Tibial nerve (tissue), 4 donors: ENCODE measurements around the gene CCDC85B. TPM values are rescaled to one million over a fixed set of nuclear protein-coding genes. Genes with fewer than 3 reads are reported as not detected.

Source experiments
- DNase-seq, 2 donors: peaks; one replicate each; pipeline ENCODE4 v3.0.0-alpha.2; 2019; ENCODE audit warnings: low spot score in 2 of 2
- H3K27ac ChIP-seq, 4 donors: fragments of 200-600 bp; sonication (generic) in 3 of 4; one replicate each; pipeline ENCODE4 v1.5.1; 2017 to 2019; ENCODE audit warnings: mild to moderate bottlenecking in 1 of 4
- H3K27me3 ChIP-seq, 2 donors: fragments of 200-600 bp; sonication (generic) in 1 of 2; one replicate each; pipeline versions ENCODE4 v1.5.1 to v1.6.0; 2017 to 2019
- H3K36me3 ChIP-seq, 3 donors: fragments of 200-600 bp; sonication (generic); one replicate each; pipeline ENCODE4 v1.5.1; 2018 to 2019
- H3K4me1 ChIP-seq, 4 donors: fragments of 200-600 bp; sonication (generic) in 3 of 4; one replicate each; pipeline ENCODE4 v1.5.1; 2017 to 2019
- H3K4me3 ChIP-seq, 4 donors: fragments of 200-600 bp; sonication (generic) in 3 of 4; one replicate each; pipeline ENCODE4 v1.5.1; 2017 to 2019; ENCODE audit warnings: mild to moderate bottlenecking in 1 of 4, moderate library complexity in 1 of 4
- H3K9me3 ChIP-seq, 4 donors: fragments of 200-600 bp; sonication (generic) in 3 of 4; one replicate each; pipeline ENCODE4 v1.5.1; 2017 to 2019
- EP300 ChIP-seq, 2 donors: sonication (generic); formaldehyde crosslinking; IDR thresholded peaks; one replicate each; pipeline ENCODE4 v1.6.1; 2017; ENCODE audit warnings: antibody characterized with exemption in 2 of 2, mild to moderate bottlenecking in 1 of 2
- POLR2A ChIP-seq, 2 donors: fragments of 450-650 bp; IDR thresholded peaks; one replicate each; pipeline ENCODE4 v1.6.1; 2017; ENCODE audit warnings: antibody characterized with exemption in 2 of 2, mild to moderate bottlenecking in 2 of 2, moderate library complexity in 2 of 2
- WGBS, 2 donors: methylation state at CpG; one replicate each; pipeline ENCODE4 v1.1.5; 2018; 5-methylcytosine and 5-hydroxymethylcytosine counted together
- total RNA-seq, 4 donors: library from RNA; depleted of rRNA; stranded (reverse); fragments of >200 nt; gene quantifications; one replicate each; pipeline ENCODE4 v1.1.0, GENCODE V29; 2016
- TF ChIP-seq, protein P1 (sequence below), 5 experiments: fragments of 200-600 bp in 3 of 5; fragments of 450-650 bp in 2 of 5; sonication (generic) in 3 of 5; IDR thresholded peaks; one replicate each; pipeline ENCODE4 v1.5.1; 2016 to 2019; ENCODE audit warnings: antibody characterized with exemption in 5 of 5, mild to moderate bottlenecking in 3 of 5, moderate library complexity in 2 of 5

CCDC85B gene
- total RNA-seq, 4 donors from 2014 or later = 73.0 to 108 (median 89.4) TPM

DNA sequence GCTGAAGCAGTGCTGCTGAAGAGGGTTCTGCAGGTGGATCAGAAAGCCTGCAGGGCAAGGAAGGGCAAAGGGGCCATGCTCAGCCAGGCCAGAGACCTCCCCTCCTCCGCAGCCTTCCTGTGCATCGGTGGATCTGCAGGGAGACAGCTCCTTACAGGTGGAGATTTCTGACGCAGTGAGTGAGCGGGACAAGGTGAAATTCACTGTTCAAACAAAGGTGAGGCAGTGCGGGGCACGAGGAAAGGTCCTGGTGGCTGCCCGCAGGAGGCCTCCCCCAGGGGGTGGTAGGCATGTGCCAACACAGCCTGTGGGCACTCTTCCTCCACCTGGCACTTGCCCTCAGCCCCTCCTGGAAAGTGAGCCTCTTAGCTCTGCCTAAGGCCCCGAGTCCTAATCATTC lies 41.1 kb upstream of the CCDC85B start:
- Histone ChIP-seq H3K4me3 (no peak overlapping the region), H3K27me3 (no peaks in the 10 kb centered on the region), H3K9me3 (peaks cover 0 to 9% (median 0%) of the 10 kb centered on the region in 4 donors), H3K4me1 (peaks cover 0 to 6% (median 0%) of the 10 kb centered on the region in 4 donors), H3K36me3 (peaks cover 2 to 45% (median 16%) of the 10 kb centered on the region in 3 donors), H3K27ac (no peak overlapping the region)
- WGBS, 2 donors = 70 to 74% methylated on average over 8 of the region's 8 CpGs
- TF ChIP-seq, protein P1, sequence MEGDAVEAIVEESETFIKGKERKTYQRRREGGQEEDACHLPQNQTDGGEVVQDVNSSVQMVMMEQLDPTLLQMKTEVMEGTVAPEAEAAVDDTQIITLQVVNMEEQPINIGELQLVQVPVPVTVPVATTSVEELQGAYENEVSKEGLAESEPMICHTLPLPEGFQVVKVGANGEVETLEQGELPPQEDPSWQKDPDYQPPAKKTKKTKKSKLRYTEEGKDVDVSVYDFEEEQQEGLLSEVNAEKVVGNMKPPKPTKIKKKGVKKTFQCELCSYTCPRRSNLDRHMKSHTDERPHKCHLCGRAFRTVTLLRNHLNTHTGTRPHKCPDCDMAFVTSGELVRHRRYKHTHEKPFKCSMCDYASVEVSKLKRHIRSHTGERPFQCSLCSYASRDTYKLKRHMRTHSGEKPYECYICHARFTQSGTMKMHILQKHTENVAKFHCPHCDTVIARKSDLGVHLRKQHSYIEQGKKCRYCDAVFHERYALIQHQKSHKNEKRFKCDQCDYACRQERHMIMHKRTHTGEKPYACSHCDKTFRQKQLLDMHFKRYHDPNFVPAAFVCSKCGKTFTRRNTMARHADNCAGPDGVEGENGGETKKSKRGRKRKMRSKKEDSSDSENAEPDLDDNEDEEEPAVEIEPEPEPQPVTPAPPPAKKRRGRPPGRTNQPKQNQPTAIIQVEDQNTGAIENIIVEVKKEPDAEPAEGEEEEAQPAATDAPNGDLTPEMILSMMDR (IDR thresholded peaks at IDR 0.05) = no peak
- TF ChIP-seq EP300 (IDR thresholded peaks at IDR 0.05) (no peak), POLR2A (IDR thresholded peaks at IDR 0.05) (no peak)
- no peak for DNase-seq

DNA sequence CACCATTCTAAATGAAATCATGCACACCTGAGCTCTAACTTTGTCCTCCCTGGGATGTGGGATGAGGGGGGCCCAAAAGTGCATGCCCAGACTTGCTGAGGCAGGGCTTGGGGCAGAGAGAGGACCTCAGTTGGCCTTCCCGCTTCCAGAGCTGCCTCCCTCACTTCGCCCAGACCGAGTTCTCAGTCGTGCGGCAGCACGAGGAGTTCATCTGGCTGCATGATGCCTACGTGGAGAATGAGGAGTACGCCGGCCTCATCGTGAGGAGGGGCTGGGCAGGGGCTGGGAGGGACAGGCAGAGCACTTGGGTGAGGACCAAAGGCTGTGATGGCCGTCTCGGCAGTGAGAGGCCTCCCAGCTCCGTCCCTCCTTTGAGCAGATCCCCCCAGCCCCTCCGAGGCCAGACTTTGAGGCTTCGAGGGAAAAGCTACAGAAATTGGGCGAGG lies 40.7 kb upstream of the CCDC85B start:
- WGBS, 2 donors = 39 to 59% methylated on average over 8 to 16 of the region's 16 CpGs
- peaks cover 0 to 9% (median 0%) of the 10 kb centered on the region in 4 donors for H3K9me3 ChIP-seq
- DNase-seq = no peak
- no peak overlapping the region for H3K4me3 ChIP-seq
- H3K27me3 ChIP-seq = no peaks in the 10 kb centered on the region
- H3K36me3 ChIP-seq = peaks cover 2 to 49% (median 18%) of the 10 kb centered on the region in 3 donors
- H3K4me1 ChIP-seq = peaks cover 0 to 10% (median 0%) of the 10 kb centered on the region in 4 donors
- TF ChIP-seq EP300 (IDR thresholded peaks at IDR 0.05) = no peak
- TF ChIP-seq, protein P1 (IDR thresholded peaks at IDR 0.05) = no peak
- no peak for TF ChIP-seq POLR2A (IDR thresholded peaks at IDR 0.05)
- no peak overlapping the region for H3K27ac ChIP-seq

DNA sequence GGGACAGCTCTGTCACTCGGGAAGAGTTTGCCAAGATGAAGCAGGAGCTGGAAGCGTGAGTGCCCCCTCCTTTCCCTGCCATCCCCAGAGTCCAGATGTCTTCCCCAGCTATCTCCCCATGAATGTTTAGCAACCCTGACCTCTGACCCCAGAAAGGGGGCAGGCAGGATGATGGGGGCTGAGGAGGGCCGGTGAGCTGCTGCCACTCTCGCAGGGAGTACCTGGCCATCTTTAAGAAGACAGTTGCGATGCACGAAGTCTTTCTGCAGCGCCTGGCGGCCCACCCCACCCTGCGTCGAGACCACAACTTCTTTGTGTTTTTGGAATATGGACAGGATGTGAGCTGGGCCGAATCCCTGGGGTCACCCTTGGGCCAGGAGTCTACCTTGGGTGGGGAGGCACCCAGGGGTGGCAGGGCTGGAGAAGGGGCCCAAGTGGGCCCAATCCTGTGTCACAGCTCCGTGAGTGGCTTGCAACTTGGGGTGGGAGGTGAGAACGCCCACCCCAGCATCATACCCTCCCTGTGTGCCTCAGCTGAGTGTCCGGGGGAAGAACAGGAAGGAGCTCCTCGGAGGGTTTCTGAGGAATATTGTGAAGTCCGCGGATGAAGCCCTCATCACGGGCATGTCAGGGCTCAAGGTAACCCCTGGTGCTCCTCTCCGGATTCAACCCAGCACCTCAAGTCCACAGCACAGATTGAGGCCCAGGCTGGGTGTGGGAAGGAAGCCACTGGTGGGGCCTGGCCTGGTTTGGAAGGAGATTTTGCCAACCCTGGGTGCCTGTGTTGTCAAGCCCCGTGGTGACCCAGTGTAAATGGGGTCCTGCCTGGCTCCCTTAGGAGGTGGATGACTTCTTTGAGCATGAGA lies 40.0 kb upstream of the CCDC85B start:
- H3K9me3 ChIP-seq = peaks cover 0 to 9% (median 0%) of the 10 kb centered on the region in 4 donors
- peaks cover 0 to 17% (median 0%) of the 10 kb centered on the region in 4 donors for H3K4me1 ChIP-seq
- peaks cover 2 to 55% (median 25%) of the 10 kb centered on the region in 3 donors for H3K36me3 ChIP-seq
- no peak overlapping the region for H3K4me3 ChIP-seq
- H3K27ac ChIP-seq = no peak overlapping the region
- WGBS, 2 donors = 62 to 74% methylated on average over 16 to 20 of the region's 20 CpGs
- no peaks in the 10 kb centered on the region for H3K27me3 ChIP-seq
- DNase-seq = no peak
- TF ChIP-seq EP300 (IDR thresholded peaks at IDR 0.05) = no peak
- TF ChIP-seq, protein P1 (IDR thresholded peaks at IDR 0.05) = no peak

DNA sequence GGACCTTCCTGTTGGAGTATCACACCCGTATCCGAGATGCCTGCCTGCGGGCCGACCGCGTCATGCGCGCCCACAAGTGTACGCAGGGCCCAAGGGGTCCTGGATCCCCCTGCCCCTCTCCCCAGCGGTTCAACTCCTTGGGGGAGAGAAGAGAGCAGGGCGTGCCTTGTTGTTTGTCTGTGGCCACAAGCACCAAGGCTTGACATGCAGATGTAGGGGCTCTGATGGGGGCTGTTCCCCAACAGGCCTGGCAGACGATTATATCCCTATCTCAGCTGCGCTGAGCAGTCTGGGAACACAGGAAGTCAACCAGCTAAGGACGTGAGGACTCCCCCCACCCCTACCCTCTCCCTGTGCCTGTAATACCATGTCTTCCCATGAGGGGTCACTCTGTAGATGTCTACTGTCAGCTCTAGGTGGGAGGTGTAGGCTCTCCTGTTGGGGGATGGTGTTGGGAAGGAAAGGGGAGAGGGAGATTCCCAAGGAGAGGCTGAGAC lies 39.3 kb upstream of the CCDC85B start:
- WGBS, 2 donors = 89 to 94% methylated on average over 13 to 14 of the region's 14 CpGs
- TF ChIP-seq, protein P1 (IDR thresholded peaks at IDR 0.05) = peak in 1 of 5 experiments; percentile 13
- no peak for TF ChIP-seq EP300 (IDR thresholded peaks at IDR 0.05)
- peaks cover 0 to 9% (median 0%) of the 10 kb centered on the region in 4 donors for H3K9me3 ChIP-seq
- no peak for DNase-seq
- H3K27me3 ChIP-seq = no peaks in the 10 kb centered on the region
- no peak overlapping the region for H3K27ac ChIP-seq
- H3K4me1 ChIP-seq = peaks cover 0 to 23% (median 6%) of the 10 kb centered on the region in 4 donors
- no peak overlapping the region for H3K4me3 ChIP-seq
- peaks cover 2 to 62% (median 28%) of the 10 kb centered on the region in 3 donors for H3K36me3 ChIP-seq
